HCT116 (cell line): Measurements from ENCODE around the gene PRM2. TPM values are rescaled to one million over a fixed set of nuclear protein-coding genes. Genes with fewer than 3 reads are reported as not detected.

Experiments used
- ATF3 ChIP-seq: IDR thresholded peaks from 2 replicates; pipeline ENCODE4 v1.6.1; 2012
- CBX3 ChIP-seq: IDR thresholded peaks from 2 replicates; pipeline ENCODE4 v1.6.1; 2012; ENCODE audit warnings: low read depth
- CTCF ChIP-seq, 3 experiments: fragments of 200-600 bp in 1 of 3; sonication (generic) in 1 of 3; IDR thresholded peaks in 2 of 3; conservative IDR thresholded peaks in 1 of 3; 2 replicates each; pipeline ENCODE4 v1.5.1; 2012 to 2017; ENCODE audit warnings: low read depth in 2 of 3, low read length in 2 of 3, antibody characterized with exemption in 1 of 3, borderline replicate concordance in 1 of 3, control low read depth in 1 of 3, mild to moderate bottlenecking in 1 of 3, mixed read lengths in 1 of 3, mixed run types in 1 of 3, moderate library complexity in 1 of 3; ENCODE audit not compliant: insufficient read depth in 1 of 3
- EZH2 ChIP-seq: fragments of 200-600 bp; sonication (generic); IDR thresholded peaks from 2 replicates; pipeline ENCODE4 v1.6.1; 2017; ENCODE audit warnings: antibody characterized with exemption, mixed run types
- EZH2phosphoT487 ChIP-seq: fragments of 200-600 bp; IDR thresholded peaks from 2 replicates; pipeline ENCODE4 v1.6.1; 2018; ENCODE audit warnings: antibody characterized with exemption, borderline replicate concordance
- JUND ChIP-seq: IDR thresholded peaks from 2 replicates; pipeline ENCODE4 v1.6.1; 2012
- REST ChIP-seq: IDR thresholded peaks from 2 replicates; pipeline ENCODE4 v1.6.1; 2012; ENCODE audit warnings: low read depth
- YY1 ChIP-seq: IDR thresholded peaks from 2 replicates; pipeline ENCODE4 v1.6.1; 2011; ENCODE audit warnings: low read length, low read depth, moderate library complexity, mild to moderate bottlenecking; ENCODE audit not compliant: insufficient replicate concordance; ENCODE audit errors: extremely low read depth
- total RNA-seq: library from RNA; stranded (reverse); gene quantifications from one replicate; pipeline ENCODE4 v1.2.1, GENCODE V29; 2021; ENCODE audit not compliant: unreplicated experiment

PRM2 gene
- total RNA-seq, 1 experiment from 2014 or later = not detected

DNA sequence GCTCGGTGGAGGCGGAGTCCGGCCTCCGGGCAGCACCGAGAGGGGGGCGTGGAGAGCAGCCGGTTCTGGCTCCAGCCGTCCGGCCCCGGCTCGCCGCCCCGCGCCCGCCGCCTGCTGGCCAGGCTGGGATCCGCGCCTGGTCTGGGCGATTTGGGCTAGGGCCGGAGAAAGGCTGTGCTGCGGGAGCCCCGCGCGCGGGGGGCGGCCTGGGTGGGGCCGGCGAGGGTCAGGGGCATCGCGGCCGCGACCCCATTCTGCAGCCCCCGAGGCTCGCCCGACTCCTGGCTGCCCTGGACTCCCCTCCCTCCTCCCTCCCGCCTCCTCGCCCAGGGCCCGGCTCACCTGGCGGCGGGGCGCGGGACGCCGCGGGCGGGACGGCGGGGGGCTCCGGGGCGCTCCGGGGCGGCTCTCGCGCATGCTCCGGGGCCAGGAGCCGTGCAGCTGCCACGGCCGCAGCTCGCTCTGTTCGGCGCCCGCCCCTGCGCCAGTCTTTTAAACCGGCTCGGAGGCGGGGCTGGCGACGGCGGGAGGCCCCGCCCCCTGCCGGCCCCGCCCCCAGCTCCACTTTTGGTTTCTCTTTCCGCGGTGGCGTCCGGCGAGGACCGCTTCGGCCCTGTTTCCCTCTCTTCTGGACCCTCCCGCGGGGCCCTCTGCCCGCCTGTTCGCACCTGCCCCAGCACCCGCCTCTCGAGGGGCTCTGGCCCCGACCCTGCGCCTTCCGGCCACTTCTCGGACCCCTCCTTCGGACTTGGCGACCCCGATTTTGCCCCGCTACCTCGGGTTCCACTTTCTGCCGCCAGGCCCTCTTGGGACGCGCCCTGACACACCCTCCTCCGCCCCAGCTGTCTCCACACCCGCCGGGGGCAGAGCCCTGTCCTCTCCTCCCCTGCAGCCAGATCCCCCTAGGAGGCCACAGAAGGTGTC lies 20.3 kb downstream of the PRM2 start, which contains the start of gene SOCS1 (continued):
- no peak for TF ChIP-seq ATF3
- no peak for TF ChIP-seq YY1
- no peak for TF ChIP-seq EZH2
- TF ChIP-seq REST = no peak
- no peak for TF ChIP-seq JUND
- peak; percentile 75 to 82 (median 77) for TF ChIP-seq CTCF (IDR thresholded peaks at IDR 0.05 in 2 of 3, conservative IDR thresholded peaks at IDR 0.05 in 1 of 3; ENCODE audit: borderline replicate concordance in 1 of 3, insufficient read depth in 1 of 3, low read depth in 2 of 3, low read length in 2 of 3)
- TF ChIP-seq EZH2phosphoT487 = no peak
- no peak for TF ChIP-seq CBX3
